NT2/D1 (cell line): Measurements from ENCODE around the gene NRIP1.

ENCODE experiments used
- SUZ12 ChIP-seq: IDR thresholded peaks from 2 replicates; pipeline ENCODE4 v1.6.1; 2011; ENCODE audit not compliant: insufficient read length, insufficient read depth; ENCODE audit errors: extremely low read depth
- YY1 ChIP-seq: IDR thresholded peaks from 2 replicates; pipeline ENCODE4 v1.6.1; 2011; ENCODE audit not compliant: insufficient read length, insufficient read depth
- ZNF274 ChIP-seq: IDR thresholded peaks from 2 replicates; pipeline ENCODE4 v1.6.1; 2011; ENCODE audit warnings: mild to moderate bottlenecking, low read depth, low read length

GRCh38 chr21:15078180-15078579, 13.4 kb upstream of the NRIP1 start:
- TF ChIP-seq ZNF274 (no peak), SUZ12 (no peak), YY1 (no peak)
